H9 (cell line): ENCODE results near the gene NFS1. TPM values are rescaled to one million over a fixed set of nuclear protein-coding genes. Genes with fewer than 3 reads are reported as not detected.

Source experiments
- DNase-seq: peaks from one replicate; pipeline ENCODE4 v3.0.0-alpha.2; 2017
- H2AFZ ChIP-seq: one replicate; pipeline ENCODE4 v1.6.1; 2013; ENCODE audit warnings: mild to moderate bottlenecking, low read length, control low read depth, moderate library complexity
- H2AK5ac ChIP-seq: 2 replicates; pipeline ENCODE4 v1.6.1; 2013; ENCODE audit warnings: low read length, control low read depth, mixed read lengths; ENCODE audit not compliant: insufficient read length
- H2BK120ac ChIP-seq: one replicate; pipeline ENCODE4 v1.6.1; 2013; ENCODE audit warnings: low read depth, mild to moderate bottlenecking, low read length, control low read depth, inconsistent platforms; ENCODE audit not compliant: poor library complexity, severe bottlenecking
- H2BK12ac ChIP-seq: 2 replicates; pipeline ENCODE4 v1.6.1; 2013; ENCODE audit warnings: low read length, control low read depth, mixed read lengths, low read depth; ENCODE audit not compliant: insufficient read length
- H2BK15ac ChIP-seq: 2 replicates; pipeline ENCODE4 v1.6.1; 2013; ENCODE audit warnings: low read depth, low read length, control low read depth
- H2BK20ac ChIP-seq: one replicate; pipeline ENCODE4 v1.6.1; 2013; ENCODE audit warnings: low read depth, mild to moderate bottlenecking, low read length, control low read depth, inconsistent platforms; ENCODE audit not compliant: poor library complexity, severe bottlenecking
- H2BK5ac ChIP-seq: 2 replicates; pipeline ENCODE4 v1.6.1; 2013; ENCODE audit warnings: low read length, control low read depth, mixed read lengths; ENCODE audit not compliant: insufficient read length
- H3K14ac ChIP-seq: 2 replicates; pipeline ENCODE4 v1.6.1; 2013; ENCODE audit warnings: low read length, control low read depth; ENCODE audit not compliant: insufficient read depth
- H3K18ac ChIP-seq: 2 replicates; pipeline ENCODE4 v1.6.1; 2013; ENCODE audit warnings: low read depth, mild to moderate bottlenecking, mixed read lengths, low read length, control low read depth; ENCODE audit not compliant: insufficient read length
- H3K23ac ChIP-seq: 2 replicates; pipeline ENCODE4 v1.6.1; 2013; ENCODE audit warnings: low read length, control low read depth, mixed read lengths, low read depth; ENCODE audit not compliant: insufficient read length
- H3K23me2 ChIP-seq: 2 replicates; pipeline ENCODE4 v1.6.1; 2013; ENCODE audit warnings: low read depth, mild to moderate bottlenecking, mixed read lengths, low read length, control low read depth; ENCODE audit not compliant: insufficient read length, poor library complexity, severe bottlenecking
- H3K27ac ChIP-seq: 2 replicates; pipeline ENCODE4 v1.5.1; 2013; ENCODE audit warnings: low read length, control low read depth, mixed read lengths, low read depth; ENCODE audit not compliant: insufficient read length
- H3K27me3 ChIP-seq: 2 replicates; pipeline ENCODE4 v1.6.1; 2013; ENCODE audit warnings: low read length, control low read depth, inconsistent platforms; ENCODE audit not compliant: insufficient read depth
- H3K4ac ChIP-seq: 2 replicates; pipeline ENCODE4 v1.6.1; 2013; ENCODE audit warnings: low read depth, mild to moderate bottlenecking, control low read depth, inconsistent platforms, low read length, moderate library complexity
- H3K4me1 ChIP-seq: 2 replicates; pipeline ENCODE4 v1.6.1; 2013; ENCODE audit warnings: low read length, control low read depth, inconsistent platforms; ENCODE audit not compliant: insufficient read depth
- H3K4me2 ChIP-seq: 2 replicates; pipeline ENCODE4 v1.6.1; 2013; ENCODE audit warnings: low read length, control low read depth, mixed read lengths; ENCODE audit not compliant: insufficient read length, insufficient read depth
- H3K56ac ChIP-seq: 2 replicates; pipeline ENCODE4 v1.6.1; 2013; ENCODE audit warnings: low read depth, mild to moderate bottlenecking, mixed read lengths, low read length, control low read depth; ENCODE audit not compliant: insufficient read length
- H3K79me1 ChIP-seq: 2 replicates; pipeline ENCODE4 v1.6.1; 2013; ENCODE audit warnings: low read depth, mild to moderate bottlenecking, moderate library complexity, low read length, control low read depth, inconsistent platforms; ENCODE audit not compliant: insufficient read depth, poor library complexity, severe bottlenecking
- H3K79me2 ChIP-seq: 2 replicates; pipeline ENCODE4 v1.6.1; 2013; ENCODE audit warnings: low read length, control low read depth, inconsistent platforms; ENCODE audit not compliant: insufficient read depth
- H3K9ac ChIP-seq: 2 replicates; pipeline ENCODE4 v1.6.1; 2013; ENCODE audit warnings: low read length, control low read depth, mixed read lengths; ENCODE audit not compliant: insufficient read length; ENCODE audit errors: extremely low read depth
- H3K9me3 ChIP-seq: one replicate; pipeline ENCODE4 v1.6.1; 2013; ENCODE audit warnings: low read depth, low read length, inconsistent platforms; ENCODE audit not compliant: control insufficient read depth
- H3T11ph ChIP-seq: one replicate; pipeline ENCODE4 v1.6.1; 2013; ENCODE audit warnings: mild to moderate bottlenecking, low read length, control low read depth, inconsistent platforms
- H4K20me1 ChIP-seq: one replicate; pipeline ENCODE4 v1.6.1; 2013; ENCODE audit not compliant: control insufficient read depth, insufficient read length, insufficient read depth
- H4K5ac ChIP-seq: 2 replicates; pipeline ENCODE4 v1.6.1; 2013; ENCODE audit warnings: low read depth, mild to moderate bottlenecking, mixed read lengths, low read length, control low read depth; ENCODE audit not compliant: insufficient read length
- H4K8ac ChIP-seq: replicated peaks from 2 replicates; pipeline ENCODE4 v1.6.1; 2013; ENCODE audit warnings: low read length, control low read depth, mixed read lengths, low read depth; ENCODE audit not compliant: insufficient read length
- H4K91ac ChIP-seq: 2 replicates; pipeline ENCODE4 v1.6.1; 2013; ENCODE audit warnings: low read depth, mild to moderate bottlenecking, moderate library complexity, mixed read lengths, low read length, control low read depth; ENCODE audit not compliant: insufficient read length
- H3K27ac Mint-ChIP-seq, 3 experiments: 2 replicates in 2 of 3; 3 replicates in 1 of 3; pipeline ENCODE4 v1.8.0; 2020 to 2021; ENCODE audit warnings: mixed read lengths in 3 of 3, mild to moderate bottlenecking in 1 of 3, moderate library complexity in 1 of 3
- H3K27me3 Mint-ChIP-seq: 2 replicates; pipeline ENCODE4 v1.8.0; 2021; ENCODE audit warnings: low read depth, mild to moderate bottlenecking, moderate library complexity, mixed read lengths
- H3K36me3 Mint-ChIP-seq, 3 experiments: 2 replicates in 2 of 3; 3 replicates in 1 of 3; pipeline ENCODE4 v1.8.0; 2020 to 2021; ENCODE audit warnings: low read depth in 3 of 3, mixed read lengths in 3 of 3; ENCODE audit not compliant: insufficient read depth in 1 of 3
- H3K4me1 Mint-ChIP-seq, 2 experiments: 2 replicates each; pipeline ENCODE4 v1.8.0; 2020; ENCODE audit warnings: mixed read lengths in 2 of 2
- H3K4me3 Mint-ChIP-seq, 2 experiments: 2 replicates in 1 of 2; 3 replicates in 1 of 2; pipeline ENCODE4 v1.8.0; 2020 to 2021; ENCODE audit warnings: mild to moderate bottlenecking in 2 of 2, mixed read lengths in 2 of 2, moderate library complexity in 1 of 2
- H3K9me3 Mint-ChIP-seq, 2 experiments: 2 replicates in 1 of 2; 3 replicates in 1 of 2; pipeline ENCODE4 v1.8.0; 2020; ENCODE audit warnings: mild to moderate bottlenecking in 2 of 2, mixed read lengths in 2 of 2, moderate library complexity in 1 of 2
- whole genome bisulfite sequencing: extraction: QIAGEN DNeasy Blood & Tissue Kit; methylation state at CpG from one replicate; pipeline ENCODE4 v1.1.7; 2013; ENCODE audit warnings: missing lambda C conversion rate, low lambda C conversion rate, mixed read lengths; ENCODE audit not compliant: insufficient read length; ENCODE audit errors: extremely low coverage; 5-methylcytosine and 5-hydroxymethylcytosine counted together
- total RNA-seq: library from RNA; stranded (reverse); gene quantifications from 2 replicates; pipeline ENCODE4 v1.2.1, GENCODE V29; 2021
- TF ChIP-seq, protein P1 (sequence below): fragments of 200-600 bp; sonication (generic); conservative IDR thresholded peaks from 3 replicates; pipeline ENCODE4 v1.8.0; 2021; ENCODE audit warnings: antibody characterized with exemption, mild to moderate bottlenecking

Gene NFS1
- total RNA-seq, 1 experiment from 2014 or later = 26.6 TPM

- Histone ChIP-seq H2BK20ac (no peak overlapping the region), H3K4me2 (no peak overlapping the region), H4K8ac (no peak overlapping the region), H3K9ac (no peak overlapping the region), H3K4me1 (no peaks in the 10 kb centered on the region), H4K20me1 (no peaks in the 10 kb centered on the region), H2AK5ac (no peak overlapping the region), H3K27ac (no peak overlapping the region), H2BK12ac (no peak overlapping the region), H2BK5ac (no peak overlapping the region), H3K14ac (no peak overlapping the region), H3T11ph (no peak overlapping the region), H3K23me2 (no peaks in the 10 kb centered on the region), H3K9me3 (no peaks in the 10 kb centered on the region), H3K79me2 (no peaks in the 10 kb centered on the region; the same call in 1 of the 2 replicates), H3K23ac (no peak overlapping the region), H3K27me3 (no peaks in the 10 kb centered on the region), H3K79me1 (no peaks in the 10 kb centered on the region), H3K56ac (no peak overlapping the region), H2BK15ac (no peak overlapping the region), H4K91ac (no peak overlapping the region), H2AFZ (no peak overlapping the region), H2BK120ac (no peak overlapping the region), H3K18ac (no peak overlapping the region), H4K5ac (no peak overlapping the region), H3K4ac (no peak overlapping the region)
- Mint-ChIP-seq H3K4me1 (no peaks in the 10 kb centered on the region), H3K27me3 (no peaks in the 10 kb centered on the region), H3K36me3 (peaks cover 39 to 64% (median 60%) of the 10 kb centered on the region in 3 experiments), H3K4me3 (no peak overlapping the region), H3K27ac (no peak overlapping the region), H3K9me3 (no peaks in the 10 kb centered on the region; a peak in 1 of 5 replicates)
- DNase-seq = peak; percentile 14
- no CpG with 5 or more reads among the region's 4 CpGs for WGBS
- TF ChIP-seq, protein P1, sequence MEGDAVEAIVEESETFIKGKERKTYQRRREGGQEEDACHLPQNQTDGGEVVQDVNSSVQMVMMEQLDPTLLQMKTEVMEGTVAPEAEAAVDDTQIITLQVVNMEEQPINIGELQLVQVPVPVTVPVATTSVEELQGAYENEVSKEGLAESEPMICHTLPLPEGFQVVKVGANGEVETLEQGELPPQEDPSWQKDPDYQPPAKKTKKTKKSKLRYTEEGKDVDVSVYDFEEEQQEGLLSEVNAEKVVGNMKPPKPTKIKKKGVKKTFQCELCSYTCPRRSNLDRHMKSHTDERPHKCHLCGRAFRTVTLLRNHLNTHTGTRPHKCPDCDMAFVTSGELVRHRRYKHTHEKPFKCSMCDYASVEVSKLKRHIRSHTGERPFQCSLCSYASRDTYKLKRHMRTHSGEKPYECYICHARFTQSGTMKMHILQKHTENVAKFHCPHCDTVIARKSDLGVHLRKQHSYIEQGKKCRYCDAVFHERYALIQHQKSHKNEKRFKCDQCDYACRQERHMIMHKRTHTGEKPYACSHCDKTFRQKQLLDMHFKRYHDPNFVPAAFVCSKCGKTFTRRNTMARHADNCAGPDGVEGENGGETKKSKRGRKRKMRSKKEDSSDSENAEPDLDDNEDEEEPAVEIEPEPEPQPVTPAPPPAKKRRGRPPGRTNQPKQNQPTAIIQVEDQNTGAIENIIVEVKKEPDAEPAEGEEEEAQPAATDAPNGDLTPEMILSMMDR = no peak
Observed at GRCh38 chr20:35630636-35631035, 68.5 kb downstream of the NFS1 start.
